Activated CD8-positive, alpha-beta T cell treated with anti-CD3 and anti-CD28 coated beads for 36 hours (primary cell): ENCODE data around the gene CLTCL1. TPM values are rescaled to one million over a fixed set of nuclear protein-coding genes. Genes with fewer than 3 reads are reported as not detected.

Source experiments
- ATAC-seq: fragments of 200-7000 bp; cut with Tn5 transposase; one replicate; pipeline ENCODE4 v1.10.0; 2021; ENCODE audit warnings: mild to moderate bottlenecking, moderate library complexity
- CTCF ChIA-PET: fragments of 350-600 bp; sonication (Branson Sonifier 250); formaldehyde crosslinking; loops from one replicate; lab custom pipeline; 2021; ENCODE audit warnings: antibody characterized with exemption; lab: Charles Lee
- POLR2A ChIA-PET: fragments of 350-600 bp; sonication (Branson Sonifier 250); formaldehyde crosslinking; loops from one replicate; lab custom pipeline; 2021; ENCODE audit warnings: antibody characterized with exemption; lab: Charles Lee
- DNase-seq: peaks from one replicate; pipeline ENCODE4 v3.0.0-alpha.2; 2020
- H3K27ac Mint-ChIP-seq: one replicate; pipeline ENCODE4 v1.8.0; 2021; ENCODE audit warnings: mild to moderate bottlenecking, mixed read lengths
- H3K27me3 Mint-ChIP-seq: one replicate; pipeline ENCODE4 v1.8.0; 2021; ENCODE audit warnings: mixed read lengths
- H3K36me3 Mint-ChIP-seq: one replicate; pipeline ENCODE4 v1.8.0; 2021; ENCODE audit warnings: low read depth, mixed read lengths
- H3K4me1 Mint-ChIP-seq: one replicate; pipeline ENCODE4 v1.8.0; 2021; ENCODE audit warnings: low read depth, mixed read lengths
- H3K4me3 Mint-ChIP-seq: one replicate; pipeline ENCODE4 v1.8.0; 2021; ENCODE audit warnings: mild to moderate bottlenecking, moderate library complexity, mixed read lengths
- H3K9me3 Mint-ChIP-seq: one replicate; pipeline ENCODE4 v1.8.0; 2021; ENCODE audit warnings: mixed read lengths
- CTCF ChIP-seq: fragments of 200-600 bp; IDR thresholded peaks from one replicate; pipeline ENCODE4 v1.8.0; 2022; ENCODE audit warnings: antibody characterized with exemption, mild to moderate bottlenecking
- intact Hi-C: fragments of 100-400 bp; cut with micrococcal nuclease; formaldehyde crosslinking; loops from one replicate; pipeline ENCODE4 v1.10.0; 2022
- total RNA-seq, 2 experiments: library from RNA; stranded (reverse); gene quantifications; one replicate each; pipeline ENCODE4 v1.2.3, GENCODE V29; 2021

CLTCL1 gene
- total RNA-seq, 2 experiments from 2014 or later, result 0.45 to 0.65 TPM

- Mint-ChIP-seq H3K4me1 (no peaks in the 10 kb centered on the region), H3K9me3 (no peaks in the 10 kb centered on the region), H3K27me3 (peaks cover 2% of the 10 kb centered on the region), H3K4me3 (no peak overlapping the region), H3K36me3 (no peaks in the 10 kb centered on the region), H3K27ac (no peak overlapping the region)
- intact Hi-C loops, result no loop called here
- ATAC-seq, result no peak
- POLR2A ChIA-PET, result no interaction called here
- CTCF ChIA-PET, result no interaction called here
- TF ChIP-seq CTCF, result no peak
- DNase-seq, result no peak
Measured at GRCh38 chr22:19234126-19234896, 57.2 kb downstream of the CLTCL1 start.

GRCh38 chr22:19233189-19233661, 58.3 kb downstream of the CLTCL1 start:
- CTCF ChIA-PET, result no interaction called here
- H3K4me1 Mint-ChIP-seq, result no peaks in the 10 kb centered on the region
- H3K27me3 Mint-ChIP-seq, result peaks cover 2% of the 10 kb centered on the region
- H3K36me3 Mint-ChIP-seq, result no peaks in the 10 kb centered on the region
- no peaks in the 10 kb centered on the region for H3K9me3 Mint-ChIP-seq
- DNase-seq (no peak), ATAC-seq (no peak)
- no peak overlapping the region for H3K27ac Mint-ChIP-seq
- POLR2A ChIA-PET, result interaction anchor here (0.7 kb wide), 1 partner anchor 309 kb away, joined by 3 read pairs; no protein-coding TSS in a partner anchor
- intact Hi-C loops, result no loop called here
- no peak for TF ChIP-seq CTCF
- H3K4me3 Mint-ChIP-seq, result no peak overlapping the region

GRCh38 chr22:19232623-19233022, 58.9 kb downstream of the CLTCL1 start:
- peaks cover 2% of the 10 kb centered on the region for H3K27me3 Mint-ChIP-seq
- H3K4me1 Mint-ChIP-seq, result no peaks in the 10 kb centered on the region
- ChIA-PET CTCF (interaction anchor here (2.1 kb wide), 1 partner anchor 13 kb away, joined by 4 read pairs; no protein-coding TSS in a partner anchor), POLR2A (no interaction called here)
- no peak for TF ChIP-seq CTCF
- no peaks in the 10 kb centered on the region for H3K9me3 Mint-ChIP-seq
- no peak overlapping the region for H3K4me3 Mint-ChIP-seq
- ATAC-seq (no peak), DNase-seq (no peak)
- H3K27ac Mint-ChIP-seq, result no peak overlapping the region
- intact Hi-C loops, result no loop called here
- no peaks in the 10 kb centered on the region for H3K36me3 Mint-ChIP-seq

GRCh38 chr22:19231986-19232385, 59.5 kb downstream of the CLTCL1 start:
- H3K27me3 Mint-ChIP-seq, result peaks cover 2% of the 10 kb centered on the region
- H3K4me1 Mint-ChIP-seq, result no peaks in the 10 kb centered on the region
- H3K4me3 Mint-ChIP-seq, result no peak overlapping the region
- ATAC-seq (no peak), DNase-seq (no peak)
- H3K36me3 Mint-ChIP-seq, result no peaks in the 10 kb centered on the region
- TF ChIP-seq CTCF, result no peak
- ChIA-PET POLR2A (no interaction called here), CTCF (interaction anchor here (1.1 to 2.1 kb wide), 3 partner anchors 12 to 398 kb away, joined by 3 to 4 read pairs (median 4); no protein-coding TSS in a partner anchor)
- no peaks in the 10 kb centered on the region for H3K9me3 Mint-ChIP-seq
- no peak overlapping the region for H3K27ac Mint-ChIP-seq
- intact Hi-C loops, result no loop called here

- no peaks in the 10 kb centered on the region for H3K9me3 Mint-ChIP-seq
- POLR2A ChIA-PET, result no interaction called here
- CTCF ChIA-PET, result no interaction called here
- intact Hi-C loops, result no loop called here
- no peaks in the 10 kb centered on the region for H3K4me1 Mint-ChIP-seq
- H3K4me3 Mint-ChIP-seq, result no peak overlapping the region
- DNase-seq (no peak), ATAC-seq (no peak)
- no peaks in the 10 kb centered on the region for H3K27me3 Mint-ChIP-seq
- H3K27ac Mint-ChIP-seq, result no peak overlapping the region
- no peak for TF ChIP-seq CTCF
- H3K36me3 Mint-ChIP-seq, result no peaks in the 10 kb centered on the region
Measured at GRCh38 chr22:19229600-19229999, 61.9 kb downstream of the CLTCL1 start.
